SK-N-MC (cell line): ENCODE results near the gene GPR152.
"Not testable (repeated sequence)": the region's sequence is repeated elsewhere in the genome, so short reads cannot be mapped to it uniquely, and the experiment has no call there.

Experiments used
- DNase-seq: peaks from one replicate; pipeline ENCODE4 v3.0.0-alpha.2; 2011; ENCODE audit warnings: low read depth, low spot score
- H3K27ac ChIP-seq: fragments of 200-600 bp; sonication (generic); 2 replicates; pipeline ENCODE4 v1.5.1; 2016; ENCODE audit warnings: mixed run types
- H3K36me3 ChIP-seq: fragments of 200-600 bp; sonication (generic); 2 replicates; pipeline ENCODE4 v1.6.1; 2017; ENCODE audit warnings: antibody characterized with exemption, low read length, mixed read lengths; ENCODE audit not compliant: insufficient read depth
- H3K4me3 ChIP-seq: fragments of 200-600 bp; sonication (generic); 2 replicates; pipeline ENCODE4 v1.5.1; 2016
- H3K9ac ChIP-seq: fragments of 200-600 bp; sonication (generic); 2 replicates; pipeline ENCODE4 v1.8.0; 2017; ENCODE audit warnings: mixed run types, mixed read lengths; ENCODE audit not compliant: insufficient read length
- H3K9me3 ChIP-seq: fragments of 200-600 bp; sonication (generic); 2 replicates; pipeline ENCODE4 v1.6.1; 2017; ENCODE audit warnings: low read depth, mild to moderate bottlenecking, antibody characterized with exemption, low read length, moderate library complexity, mixed read lengths
- EZH2 ChIP-seq: fragments of 200-600 bp; sonication (generic); IDR thresholded peaks from one replicate; pipeline ENCODE4 v1.6.1; 2017; ENCODE audit warnings: antibody characterized with exemption
- FOXP2 ChIP-seq: optimal IDR thresholded peaks from 2 replicates; pipeline ENCODE3; 2011; ENCODE audit warnings: mild to moderate bottlenecking, moderate library complexity; ENCODE audit not compliant: insufficient read depth; ENCODE audit errors: extremely low read length, control extremely low read depth
- POLR2AphosphoS5 ChIP-seq: IDR thresholded peaks from 2 replicates; pipeline ENCODE4 v1.6.1; 2012; ENCODE audit warnings: mild to moderate bottlenecking, low read depth, low read length, borderline replicate concordance

GPR152 gene

DNA sequence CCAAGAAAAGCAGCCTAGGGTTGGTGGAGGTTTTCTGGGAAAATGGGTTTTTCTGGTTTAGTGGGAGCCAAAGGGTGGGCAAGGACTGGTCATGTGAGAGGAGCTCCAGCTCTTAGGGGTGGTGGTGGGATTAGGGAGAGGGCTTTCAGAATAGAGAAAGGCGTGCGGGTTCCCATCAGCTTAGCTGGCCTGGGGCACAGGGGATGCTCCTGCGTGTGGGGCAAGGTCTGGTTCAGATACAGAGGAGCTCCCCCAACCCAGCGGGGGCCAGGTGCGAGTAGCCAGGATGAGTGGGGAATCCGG is 15.9 kb upstream of the GPR152 start:
- Histone ChIP-seq H3K9ac (peak overlapping the region; percentile 82), H3K27ac (no peak overlapping the region), H3K9me3 (no peaks in the 10 kb centered on the region), H3K36me3 (no peaks in the 10 kb centered on the region), H3K4me3 (peak overlapping the region; percentile 91)
- TF ChIP-seq EZH2 (no peak), POLR2AphosphoS5 (no peak), FOXP2 (no peak)
- no peak for DNase-seq

DNA sequence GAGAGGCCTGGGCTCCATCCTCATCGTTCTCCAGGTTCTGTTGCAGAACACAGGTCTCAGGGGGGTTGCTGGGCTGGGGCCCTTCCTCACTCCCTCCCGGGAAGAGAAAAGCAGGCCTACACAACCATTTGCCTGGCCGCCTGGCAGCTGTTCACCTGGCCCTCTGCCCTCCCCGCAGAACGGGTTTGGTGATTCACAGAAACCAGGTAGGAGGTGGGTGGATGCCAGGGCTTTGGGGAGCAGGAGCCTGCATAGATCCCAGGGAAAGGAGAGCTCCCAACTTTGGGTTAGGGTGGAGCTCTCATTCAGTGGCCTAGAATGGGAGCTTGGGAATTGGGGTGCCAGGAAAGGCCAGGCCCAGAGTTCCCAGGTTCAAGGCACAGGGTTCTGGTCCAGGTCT is 15.5 kb upstream of the GPR152 start:
- H3K4me3 ChIP-seq, result peak overlapping the region; percentile 91
- peak overlapping the region; percentile 82 for H3K9ac ChIP-seq
- no peaks in the 10 kb centered on the region for H3K36me3 ChIP-seq
- DNase-seq, result no peak
- H3K27ac ChIP-seq, result no peak overlapping the region
- TF ChIP-seq FOXP2 (no peak), EZH2 (no peak), POLR2AphosphoS5 (no peak)
- no peaks in the 10 kb centered on the region for H3K9me3 ChIP-seq

DNA sequence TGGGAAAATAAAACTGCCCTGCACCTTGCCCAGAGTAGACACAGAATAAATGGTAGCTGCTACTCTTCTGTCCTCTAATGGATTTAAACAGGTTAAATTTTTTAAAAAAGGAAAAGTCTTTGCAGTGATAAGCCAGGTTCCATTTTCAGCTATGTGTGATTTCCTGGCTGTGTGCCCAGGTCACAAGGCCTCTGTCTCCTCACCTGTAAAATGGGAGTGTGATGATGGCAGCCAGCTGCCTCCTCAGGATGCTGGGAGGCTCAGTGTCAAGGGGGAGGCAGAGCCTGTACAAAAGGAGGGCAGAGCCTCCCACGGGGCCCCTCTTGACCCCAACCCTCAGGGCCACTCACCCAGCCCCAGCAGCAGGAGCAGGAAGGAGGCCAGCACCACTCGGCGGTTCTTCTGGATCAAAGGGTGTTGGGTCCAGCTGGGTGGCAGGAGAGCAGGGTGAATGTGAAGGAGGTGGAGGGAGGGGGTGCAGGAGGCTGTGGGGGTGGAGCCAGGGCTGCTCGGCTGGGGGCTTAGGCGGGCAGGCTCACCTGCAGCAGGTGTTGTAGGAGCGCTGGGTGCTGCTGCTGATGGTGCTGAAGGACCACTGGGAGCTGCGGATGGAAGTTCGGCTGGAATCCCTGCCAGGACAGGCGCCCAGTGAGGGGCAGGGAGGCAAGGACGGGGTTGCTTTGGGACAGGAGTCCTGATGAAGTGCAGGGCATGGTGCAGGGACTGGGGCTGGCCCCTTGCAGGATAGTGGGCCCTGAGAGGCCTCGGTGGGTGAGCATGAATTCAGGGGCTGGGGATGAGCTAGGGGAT is 14.6 kb upstream of the GPR152 start:
- no peaks in the 10 kb centered on the region for H3K36me3 ChIP-seq
- TF ChIP-seq POLR2AphosphoS5 (no peak), EZH2 (no peak), FOXP2 (no peak)
- no peak for DNase-seq
- H3K4me3 ChIP-seq, result no peak overlapping the region
- no peak overlapping the region for H3K27ac ChIP-seq
- H3K9me3 ChIP-seq, result no peaks in the 10 kb centered on the region
- no peak overlapping the region for H3K9ac ChIP-seq

DNA sequence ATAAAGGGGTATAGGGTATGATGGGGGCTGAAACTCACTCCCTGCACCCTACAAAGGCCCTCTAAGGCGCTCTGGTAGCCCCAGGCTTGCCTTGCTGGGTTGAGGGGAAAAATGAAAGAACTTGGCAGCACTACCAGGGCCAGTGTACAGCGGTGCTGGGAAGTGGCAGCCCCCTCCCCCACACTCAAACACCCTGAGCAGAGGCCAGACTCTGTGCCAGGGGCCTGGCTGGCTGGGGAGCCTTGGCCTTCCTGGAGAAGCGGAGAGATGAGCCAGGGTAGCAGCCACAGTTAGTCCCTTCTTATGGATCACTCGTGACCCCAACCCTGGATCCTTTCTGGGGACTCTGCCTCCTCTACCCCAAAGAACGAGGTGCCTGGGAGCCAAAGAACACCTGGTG is 13.8 kb upstream of the GPR152 start:
- Histone ChIP-seq H3K9ac (no peak overlapping the region), H3K4me3 (no peak overlapping the region), H3K9me3 (no peaks in the 10 kb centered on the region), H3K36me3 (no peaks in the 10 kb centered on the region), H3K27ac (no peak overlapping the region)
- DNase-seq, result no peak
- TF ChIP-seq EZH2 (no peak), POLR2AphosphoS5 (0 out of 2 replicates have a peak, but pooled peaks have one; percentile 4)

DNA sequence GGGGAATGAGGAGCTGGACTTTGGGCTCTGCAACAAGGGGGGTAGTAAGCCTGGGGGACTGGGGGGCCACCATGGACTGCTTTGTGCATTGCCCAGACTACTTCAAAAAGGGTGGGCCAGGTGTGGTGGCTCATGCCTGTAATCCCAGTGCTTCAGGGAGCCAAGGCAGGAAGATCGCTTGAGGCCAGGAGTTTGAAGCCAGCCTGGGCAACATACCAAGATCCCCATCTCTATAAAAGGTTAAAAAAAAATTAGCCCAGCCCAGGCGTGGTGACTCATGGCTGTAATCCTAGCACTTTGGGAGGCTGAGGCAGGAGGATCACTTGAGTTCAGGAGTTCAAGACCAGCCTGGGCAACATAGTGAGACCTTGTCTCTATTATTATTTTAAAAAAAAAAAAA is 13.0 kb upstream of the GPR152 start:
- not testable (repeated sequence) for H3K36me3 ChIP-seq, H3K27ac ChIP-seq, H3K9ac ChIP-seq, DNase-seq, H3K9me3 ChIP-seq
- peak overlapping the region; percentile 94 for H3K4me3 ChIP-seq

DNA sequence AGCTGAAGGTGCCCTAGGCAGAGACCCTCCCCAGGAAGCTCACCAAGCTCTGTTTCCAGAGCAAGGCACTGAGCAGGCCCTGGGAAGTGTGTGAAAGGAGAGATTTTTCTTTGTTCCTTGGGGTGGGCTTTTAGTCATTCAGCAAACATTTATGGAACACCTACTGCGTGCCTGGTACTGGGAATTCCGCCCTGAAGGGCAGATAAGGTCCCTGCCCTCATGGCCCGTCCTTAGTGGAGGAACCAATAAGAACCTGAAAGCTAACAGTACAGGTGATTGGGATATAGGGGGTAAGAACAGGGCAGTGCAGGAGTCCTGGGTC is 12.6 kb upstream of the GPR152 start:
- Histone ChIP-seq H3K9me3 (no peaks in the 10 kb centered on the region), H3K27ac (no peak overlapping the region; the same call in 1 of the 2 replicates), H3K4me3 (peak overlapping the region; percentile 94), H3K9ac (peak overlapping the region; percentile 86), H3K36me3 (no peaks in the 10 kb centered on the region)
- TF ChIP-seq EZH2, result no peak
- no peak for TF ChIP-seq POLR2AphosphoS5
- no peak for TF ChIP-seq FOXP2
- no peak for DNase-seq

DNA sequence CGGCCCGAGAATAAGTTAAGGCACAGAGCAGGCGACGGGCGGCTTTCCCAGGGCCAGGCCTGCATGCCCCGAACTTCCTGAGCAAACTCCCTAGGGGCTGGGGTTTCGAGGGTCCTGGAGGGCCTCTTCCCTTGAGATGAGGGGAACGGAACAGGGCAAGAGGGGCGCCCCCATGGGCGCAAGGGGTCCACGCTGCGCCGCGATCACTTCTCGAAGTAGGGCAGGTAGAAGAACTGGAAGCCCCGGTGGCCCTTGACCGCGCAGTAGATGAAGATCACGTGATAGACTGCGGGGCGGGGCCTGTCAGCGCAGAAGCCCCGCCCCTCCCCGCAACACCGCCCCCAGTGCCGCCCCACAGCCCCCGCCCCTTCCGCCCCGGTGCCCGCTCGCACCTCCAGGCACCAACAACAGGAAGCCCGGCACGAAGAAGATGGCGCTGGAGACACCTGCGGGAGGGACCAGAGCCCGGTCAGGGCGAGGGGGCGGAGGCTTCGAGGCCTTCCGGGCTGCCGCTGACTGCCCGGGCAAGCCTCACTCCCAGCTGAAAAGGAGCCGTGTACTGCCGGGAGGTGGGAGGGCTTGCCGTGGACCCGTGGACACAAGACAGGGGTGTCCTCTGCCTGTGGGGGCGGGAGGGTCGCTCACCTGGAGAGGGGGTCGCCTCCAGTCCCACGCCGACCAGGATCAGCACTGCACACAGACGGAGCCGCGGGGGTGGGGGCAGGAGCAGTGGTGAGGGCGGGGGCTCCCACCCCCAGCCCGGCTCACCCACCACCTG is 12.1 kb upstream of the GPR152 start:
- H3K9me3 ChIP-seq, result no peaks in the 10 kb centered on the region
- peak; percentile 10 for DNase-seq
- H3K9ac ChIP-seq, result peak overlapping the region; percentile 86
- peak overlapping the region; percentile 94 for H3K4me3 ChIP-seq
- H3K36me3 ChIP-seq, result no peaks in the 10 kb centered on the region
- H3K27ac ChIP-seq, result peak overlapping the region; percentile 75
- TF ChIP-seq POLR2AphosphoS5 (peak; percentile 87), FOXP2 (no peak)

DNA sequence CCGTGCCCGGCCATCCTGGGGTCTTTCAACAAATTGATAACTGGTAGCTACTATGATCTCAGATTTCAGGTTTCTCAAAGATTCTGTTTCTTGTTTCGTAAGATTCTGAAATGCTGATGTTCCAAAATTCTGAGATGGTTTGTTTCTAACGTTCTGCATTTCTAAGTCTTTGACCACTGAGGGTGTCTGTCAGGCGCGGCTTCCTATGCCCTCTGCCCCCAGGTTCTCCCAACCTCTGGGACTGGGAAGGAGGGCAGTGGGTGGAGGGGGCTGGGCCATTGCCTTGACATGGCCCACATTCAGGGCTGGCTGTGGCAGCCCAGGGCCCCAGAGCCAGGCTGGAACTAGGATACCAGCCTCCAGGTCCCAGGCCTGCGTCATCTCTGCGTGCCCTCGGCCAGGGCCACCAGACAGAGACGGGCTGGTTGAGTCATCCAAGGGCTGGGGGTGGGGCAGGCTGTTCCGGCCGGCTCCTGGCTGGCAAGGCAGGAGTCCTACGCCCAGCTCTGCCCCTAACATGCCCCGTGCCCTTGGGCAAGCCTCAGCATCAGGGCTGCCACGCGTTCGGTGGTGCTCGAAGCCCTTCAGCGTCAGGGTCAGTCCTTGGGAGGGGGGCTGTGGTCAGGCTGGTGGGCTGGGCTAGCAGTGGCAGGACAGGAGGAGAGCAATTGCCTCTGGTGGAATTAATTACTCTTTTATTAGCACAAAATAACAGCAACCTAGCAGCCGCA is 11.3 kb upstream of the GPR152 start:
- no peak; the same call in 1 of the 2 replicates for TF ChIP-seq POLR2AphosphoS5
- TF ChIP-seq FOXP2, result no peak
- TF ChIP-seq EZH2, result no peak
- no peaks in the 10 kb centered on the region for H3K9me3 ChIP-seq
- DNase-seq, result no peak
- H3K36me3 ChIP-seq, result no peaks in the 10 kb centered on the region
- peak overlapping the region; percentile 75 for H3K27ac ChIP-seq
- peak overlapping the region; percentile 94 for H3K4me3 ChIP-seq
- H3K9ac ChIP-seq, result peak overlapping the region; percentile 76

DNA sequence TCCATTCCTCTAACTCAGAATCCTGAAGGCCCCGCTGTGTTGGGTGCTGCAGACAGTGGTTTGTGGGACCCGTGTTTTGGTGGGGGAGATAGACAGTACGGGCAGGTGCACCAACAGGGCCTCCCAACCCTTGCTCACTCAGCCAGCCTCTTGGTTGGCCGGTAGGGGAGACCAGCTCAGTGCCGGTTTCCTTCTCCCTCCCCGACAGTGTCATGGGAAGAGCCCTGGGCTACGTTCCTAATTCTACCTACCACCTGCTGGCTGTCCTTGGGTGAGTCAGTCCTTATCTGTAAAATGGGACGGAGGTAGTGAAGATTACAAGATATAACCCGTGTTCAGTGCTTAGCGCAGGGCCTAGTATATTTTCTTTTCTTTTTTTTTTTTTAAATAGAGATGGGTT is 10.7 kb upstream of the GPR152 start:
- Histone ChIP-seq H3K36me3 (no peaks in the 10 kb centered on the region), H3K9ac (no peak overlapping the region), H3K27ac (no peak overlapping the region), H3K4me3 (no peak overlapping the region), H3K9me3 (no peaks in the 10 kb centered on the region)
- TF ChIP-seq EZH2, result no peak
- TF ChIP-seq POLR2AphosphoS5, result no peak
- TF ChIP-seq FOXP2, result no peak
- DNase-seq, result no peak
